NCI-H2081 (cell line): ENCODE measurements around the gene NFIA.

Source experiments
- DNase-seq, 2 experiments: peaks; one replicate each; lab custom pipeline; 2025; lab: John Stamatoyannopoulos, UW

NFIA gene

DNA sequence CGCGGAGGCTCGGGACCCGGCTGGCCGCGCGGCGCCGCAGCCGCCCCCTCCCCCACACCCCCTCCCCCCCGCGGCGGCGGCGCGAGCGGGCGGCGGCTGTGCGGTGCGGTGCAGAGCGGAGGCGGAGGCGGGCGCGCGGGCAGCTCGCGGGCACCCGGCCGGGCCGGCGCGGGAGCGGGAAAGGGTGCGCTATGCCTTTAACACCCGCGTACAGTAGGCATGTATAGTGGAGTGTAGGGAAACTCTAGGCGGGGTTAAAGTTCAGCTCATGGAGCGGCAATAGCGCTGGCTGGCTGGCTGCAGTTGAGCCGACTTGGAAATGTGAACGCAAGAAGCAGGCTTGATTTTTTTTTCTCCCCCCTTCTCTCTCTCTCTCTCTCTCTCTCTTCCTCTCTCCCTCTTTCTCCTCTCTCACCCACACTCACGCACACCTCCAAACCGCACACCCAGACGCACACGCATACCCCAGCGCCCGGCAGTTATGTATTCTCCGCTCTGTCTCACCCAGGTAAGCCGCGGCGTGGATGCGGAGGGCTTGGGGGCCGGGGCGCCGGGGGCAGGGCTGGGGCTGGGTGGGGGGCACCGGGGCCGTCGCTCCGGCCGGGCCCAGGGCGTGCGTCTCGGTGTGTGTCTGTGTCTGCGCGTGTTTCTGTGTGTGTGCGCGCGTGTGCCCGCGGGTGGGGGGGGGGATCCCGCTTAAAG lies at the start of gene NFIA:
TSS of gene NFIA (plus strand) at position 251 of the 702 bp plus-strand sequence.
- peak; percentile 20 to 38 for DNase-seq

DNA sequence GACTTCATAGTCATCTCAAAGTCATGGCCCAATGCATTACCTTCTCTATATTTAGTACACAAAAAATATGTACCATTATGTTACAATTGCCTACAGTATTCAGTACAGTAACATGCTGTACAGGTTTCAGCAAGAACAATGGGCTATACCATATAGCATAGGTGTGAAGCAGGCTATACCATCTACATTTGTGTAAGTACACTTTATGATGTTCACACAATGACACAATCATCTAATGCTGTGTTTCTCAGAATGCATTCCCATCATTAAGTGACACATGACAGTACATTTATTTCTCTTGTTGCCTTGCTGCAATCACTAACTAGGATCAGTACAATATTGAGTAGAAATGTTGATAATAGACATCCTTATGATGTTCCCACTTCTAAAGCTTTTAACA lies 46.5 kb upstream of the NFIA start:
- no peak for DNase-seq

DNA sequence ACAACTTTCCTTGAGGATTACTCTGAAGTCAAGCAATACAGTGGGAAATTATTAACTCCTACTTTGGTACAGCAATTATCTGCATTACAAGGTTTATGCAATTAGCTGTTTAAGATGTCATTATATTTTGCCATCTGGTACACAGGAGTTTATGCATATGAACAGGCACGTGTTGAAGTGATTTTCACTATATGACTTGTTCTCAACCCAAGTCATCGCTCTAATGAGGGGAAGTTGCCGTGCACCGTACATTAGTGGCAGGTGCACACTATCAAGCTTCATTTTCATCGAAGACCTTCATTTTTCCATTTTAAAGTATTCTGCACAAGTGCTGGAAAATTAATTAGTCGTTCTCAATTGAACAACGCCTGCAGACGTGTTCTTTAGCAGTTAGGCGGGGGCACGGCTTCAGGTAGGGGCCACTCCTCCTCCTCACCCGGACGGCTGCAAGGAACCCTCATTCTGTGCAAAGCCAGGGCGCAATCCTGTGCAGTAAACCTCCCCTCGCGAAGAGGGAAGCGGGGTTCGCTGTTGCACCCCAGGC lies 39.8 kb upstream of the NFIA start:
- no peak for DNase-seq

DNA sequence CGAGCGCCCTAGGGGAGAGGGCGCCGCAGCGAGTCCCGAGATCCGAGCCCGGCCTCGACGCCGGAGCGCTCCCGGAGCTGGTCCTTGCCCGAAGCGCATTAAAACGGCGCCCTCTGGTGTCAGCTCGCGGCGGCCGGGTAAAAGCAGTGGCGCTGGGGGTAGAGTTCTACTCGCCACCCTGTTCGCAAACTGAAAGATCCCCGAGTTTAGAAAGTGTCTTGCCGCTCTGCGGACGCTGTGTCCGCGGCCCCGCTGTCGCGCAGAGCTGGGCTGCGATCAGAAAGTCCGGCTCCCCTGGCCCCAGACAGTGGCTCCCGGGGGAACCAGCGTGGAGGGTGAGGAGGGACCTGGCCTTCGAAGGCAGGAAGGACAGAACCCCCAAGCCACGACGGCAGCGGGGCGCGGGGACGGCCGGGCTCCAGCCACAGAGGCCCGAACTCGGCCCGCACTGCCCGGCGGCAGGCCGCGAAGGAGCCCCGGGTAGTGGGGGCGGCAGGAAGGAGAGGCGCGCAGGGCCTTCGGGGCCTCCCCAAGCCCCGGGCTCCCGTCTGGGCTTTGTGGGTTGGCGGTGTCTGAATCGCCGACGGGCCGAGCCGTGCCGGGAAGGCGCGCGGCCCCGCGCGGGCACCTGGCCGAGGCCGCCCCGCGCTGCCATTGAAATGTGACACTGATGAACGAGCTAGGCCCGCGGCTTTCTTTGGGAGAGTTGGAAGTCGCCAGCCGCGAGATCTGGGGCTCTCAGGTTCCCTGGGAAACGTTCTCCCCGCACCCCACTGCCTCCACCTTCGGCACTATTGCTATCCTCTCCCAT lies 39.1 kb upstream of the NFIA start:
- DNase-seq, result peak; percentile 41 to 63

DNA sequence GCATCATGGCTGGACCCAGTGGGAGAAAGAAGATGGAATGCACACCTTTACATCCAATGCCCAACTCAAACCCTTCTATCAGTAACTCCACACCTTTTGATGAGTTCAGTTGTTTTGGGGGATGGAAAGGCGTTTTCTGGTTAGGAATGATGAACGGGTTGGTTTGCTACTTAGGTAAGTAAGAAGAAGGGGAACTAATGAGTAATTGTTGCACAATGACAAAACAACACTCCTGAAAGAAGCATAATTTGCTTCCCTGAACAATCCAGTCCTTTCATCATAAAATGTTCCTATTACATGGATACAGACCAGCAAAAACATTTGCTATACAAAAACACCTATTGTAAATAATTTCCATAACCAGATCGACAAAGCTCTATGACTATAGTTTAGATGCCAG lies 35.9 kb upstream of the NFIA start:
- DNase-seq, result no peak

DNA sequence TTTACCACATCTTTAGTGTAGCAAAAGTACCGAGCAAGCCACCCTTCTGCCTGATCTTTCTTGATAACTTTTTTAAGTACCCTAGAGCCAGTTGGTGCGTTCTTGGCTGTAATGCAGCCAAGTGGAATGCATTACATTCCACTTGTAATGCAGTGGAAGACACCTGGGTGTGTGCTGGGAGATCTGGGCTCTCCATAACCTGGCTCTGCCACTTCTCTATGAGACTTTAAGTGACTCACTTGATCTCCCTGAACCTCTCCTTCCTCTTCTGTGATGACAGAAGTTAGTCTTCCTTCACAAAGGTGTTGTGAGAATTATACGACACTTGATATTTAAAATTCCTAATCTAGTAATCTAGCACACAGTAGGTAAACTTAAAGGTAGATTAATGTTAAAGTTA lies 35.3 kb upstream of the NFIA start:
- no peak for DNase-seq

DNA sequence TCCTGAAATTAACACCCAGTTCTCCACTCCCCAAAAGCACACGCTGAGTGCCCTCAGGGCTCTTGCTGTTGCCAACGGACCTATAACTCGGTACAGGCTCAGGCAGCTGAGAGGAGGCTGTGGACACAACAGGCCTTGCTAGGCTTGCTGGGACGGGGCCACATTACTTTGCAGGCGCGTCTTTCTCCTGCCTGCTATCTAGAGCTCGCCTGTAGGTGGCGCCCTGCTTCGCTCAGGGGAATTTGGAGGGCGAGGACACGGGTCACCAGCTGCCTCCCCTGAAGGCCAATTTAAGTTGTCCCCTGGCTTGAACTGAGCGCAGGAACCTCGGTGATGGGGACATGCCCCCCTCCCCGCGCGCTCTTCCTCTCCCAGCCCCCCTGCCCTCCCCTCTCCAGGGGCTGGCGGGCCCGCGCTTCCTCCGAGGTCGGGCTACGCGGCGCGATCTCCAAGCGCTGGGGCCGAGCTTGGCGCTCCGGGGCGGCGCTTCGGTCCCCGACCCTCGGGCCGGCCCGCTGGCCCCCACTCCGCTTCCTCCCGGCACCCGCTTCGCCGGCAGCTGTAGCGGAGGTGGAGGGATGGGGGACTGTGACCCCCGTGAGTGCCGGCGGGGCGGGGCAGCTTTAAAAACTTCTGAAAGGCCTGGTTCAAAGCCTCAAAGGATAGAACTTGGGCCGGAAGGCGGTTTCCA lies 32.4 kb upstream of the NFIA start:
- peak; percentile 76 to 80 for DNase-seq

DNA sequence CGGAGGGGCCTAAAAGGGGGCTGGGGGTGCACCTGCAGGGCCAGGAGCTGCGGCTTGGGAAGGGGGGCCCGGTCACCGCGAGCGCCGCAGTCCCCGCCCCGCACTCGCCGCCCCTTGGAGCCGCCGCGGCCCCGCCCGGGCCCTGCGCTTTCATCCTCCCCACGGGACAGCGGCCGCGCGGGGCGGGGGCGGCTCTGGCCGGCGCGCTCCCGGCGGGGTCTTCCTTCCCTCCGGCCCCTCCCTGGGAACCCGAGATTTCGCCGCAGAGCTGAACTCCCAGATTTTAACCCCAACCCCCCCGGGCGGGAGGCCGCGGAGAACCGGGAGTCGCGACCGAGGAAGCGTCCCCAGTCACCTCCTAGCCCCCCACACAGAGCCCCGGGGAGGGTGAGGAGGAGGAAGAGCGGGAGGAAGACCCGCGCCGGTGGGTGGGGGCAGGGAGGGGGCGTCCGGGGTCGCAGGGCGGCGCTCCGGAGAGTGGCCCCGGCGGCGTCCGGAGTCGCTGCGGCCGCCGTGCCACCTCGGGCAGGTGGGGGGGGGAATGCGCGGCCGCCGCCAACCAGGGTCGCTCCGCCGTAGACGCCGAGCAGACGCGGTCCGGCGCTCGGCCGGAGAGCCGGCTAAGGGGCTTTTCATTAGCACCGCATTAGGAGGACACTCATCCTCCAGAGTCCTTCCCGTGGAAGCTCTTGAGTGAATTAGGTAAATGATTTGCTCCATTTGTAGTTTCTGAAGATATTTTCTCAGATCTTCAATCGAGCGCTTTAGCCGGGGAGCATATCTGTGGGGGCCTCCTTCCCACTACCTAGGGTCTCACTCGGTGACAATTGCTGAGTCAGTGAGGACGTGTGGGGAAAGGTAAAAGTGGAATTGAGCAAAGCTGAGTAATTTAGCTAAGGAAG lies 31.6 kb upstream of the NFIA start:
- peak in 1 of 2 experiments; percentile 12 for DNase-seq

DNA sequence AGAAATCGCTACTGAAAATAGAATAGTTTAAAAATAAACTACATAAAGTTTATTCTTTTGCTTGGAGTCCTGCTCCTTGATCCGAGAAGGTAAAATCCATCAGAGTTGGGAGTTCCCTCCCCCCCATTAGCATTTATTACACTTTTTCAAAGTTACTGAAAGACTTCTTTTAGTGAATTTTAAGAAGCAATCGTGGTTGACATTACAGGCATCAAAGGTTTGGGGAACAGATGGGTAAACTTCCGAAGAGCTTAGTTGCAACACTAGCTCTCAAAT lies 31.0 kb upstream of the NFIA start:
- DNase-seq, result no peak

DNA sequence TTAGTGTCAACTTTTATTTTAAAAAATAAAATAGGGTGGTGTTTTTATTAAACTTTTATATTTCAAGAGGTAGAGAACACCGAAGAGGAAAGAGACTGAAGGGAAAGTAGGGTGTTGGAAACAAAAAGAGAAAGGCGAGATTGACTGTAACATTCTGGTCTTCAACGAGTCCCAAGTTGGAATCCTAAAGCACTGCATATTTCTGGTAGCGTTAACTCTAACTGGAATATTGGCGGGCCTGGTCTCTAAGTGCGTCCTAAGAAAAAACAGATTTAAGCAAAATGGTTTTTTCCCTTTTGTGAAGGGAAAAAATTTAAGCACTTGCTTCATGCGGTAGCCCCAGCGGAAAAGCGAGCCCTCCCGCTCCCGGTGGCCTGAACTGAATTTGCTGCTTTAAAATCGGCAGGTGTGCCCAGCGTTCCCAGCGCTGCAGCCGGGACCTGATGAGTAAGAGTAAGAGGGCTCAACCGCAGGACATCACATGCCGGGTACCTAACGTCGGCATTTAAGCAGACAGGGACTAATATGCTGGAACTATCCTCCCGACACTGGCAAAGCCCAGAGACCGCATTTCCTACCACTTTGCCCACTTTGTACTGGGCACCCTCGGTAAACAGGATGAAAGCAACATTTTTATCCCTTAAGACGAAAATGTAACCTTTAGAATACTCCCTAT lies 30.5 kb upstream of the NFIA start:
- DNase-seq, result no peak

DNA sequence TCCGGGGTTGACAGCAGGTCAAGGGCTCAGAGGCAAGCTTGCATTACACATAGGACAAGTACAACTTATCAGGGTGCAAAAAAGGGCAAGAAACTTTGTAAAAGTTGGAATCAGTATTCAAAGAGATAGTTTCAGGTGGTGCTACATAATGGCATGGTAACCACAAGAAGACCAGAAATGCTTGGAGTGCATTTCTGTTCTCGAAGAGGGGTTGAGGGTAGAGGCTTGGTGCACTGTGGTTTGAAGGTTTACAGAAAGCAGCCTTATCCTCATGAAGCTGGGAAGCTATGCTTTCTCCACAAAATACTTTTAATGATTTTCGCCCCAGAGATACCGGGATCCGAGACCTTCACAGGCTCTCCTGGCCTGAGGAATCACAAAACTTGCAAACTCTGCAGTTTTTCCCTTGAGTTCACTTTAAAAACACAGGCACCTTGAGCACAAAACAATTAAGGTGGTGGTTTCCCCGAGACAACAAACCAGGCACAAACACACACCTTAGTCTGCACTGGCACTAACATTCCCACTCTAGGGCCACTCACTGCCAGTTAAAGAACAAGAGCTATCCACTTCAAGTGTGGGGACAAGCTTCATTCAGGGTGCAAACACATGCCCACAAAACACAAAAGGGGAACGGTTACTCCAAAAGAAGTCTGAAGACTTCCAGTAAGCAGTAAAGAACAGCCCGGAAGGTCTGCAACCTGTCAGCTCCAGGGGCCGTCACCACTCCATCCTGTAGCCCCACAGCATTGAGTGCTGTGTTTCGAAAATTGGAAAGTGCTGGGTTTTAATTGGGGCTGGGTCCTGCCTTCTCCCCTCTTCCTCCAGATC lies 29.8 kb upstream of the NFIA start:
- no peak for DNase-seq

DNA sequence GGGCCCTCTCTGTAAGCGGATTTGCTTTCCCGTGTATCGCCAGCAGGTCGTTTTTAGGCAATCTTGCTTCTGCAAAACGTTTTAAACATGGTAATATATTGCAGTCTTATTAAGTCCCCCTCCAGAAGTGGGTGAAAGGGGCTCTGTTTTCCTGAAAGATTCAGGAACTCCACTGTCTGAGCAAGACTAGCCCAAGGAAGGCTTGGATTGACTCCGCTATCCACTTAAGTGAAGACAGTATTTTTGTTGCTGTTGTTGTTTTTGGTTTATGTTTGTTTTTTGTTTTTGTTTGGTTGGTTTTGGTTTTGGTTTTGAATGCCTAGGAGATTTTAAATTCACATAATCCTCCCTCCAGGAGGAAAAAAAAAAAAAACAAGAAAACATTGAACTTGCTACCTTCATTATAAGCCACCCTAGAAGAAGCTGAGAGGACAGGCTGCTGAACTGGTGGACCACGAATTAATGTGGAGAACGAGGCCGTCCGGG lies 29.1 kb upstream of the NFIA start:
- DNase-seq, result no peak

DNA sequence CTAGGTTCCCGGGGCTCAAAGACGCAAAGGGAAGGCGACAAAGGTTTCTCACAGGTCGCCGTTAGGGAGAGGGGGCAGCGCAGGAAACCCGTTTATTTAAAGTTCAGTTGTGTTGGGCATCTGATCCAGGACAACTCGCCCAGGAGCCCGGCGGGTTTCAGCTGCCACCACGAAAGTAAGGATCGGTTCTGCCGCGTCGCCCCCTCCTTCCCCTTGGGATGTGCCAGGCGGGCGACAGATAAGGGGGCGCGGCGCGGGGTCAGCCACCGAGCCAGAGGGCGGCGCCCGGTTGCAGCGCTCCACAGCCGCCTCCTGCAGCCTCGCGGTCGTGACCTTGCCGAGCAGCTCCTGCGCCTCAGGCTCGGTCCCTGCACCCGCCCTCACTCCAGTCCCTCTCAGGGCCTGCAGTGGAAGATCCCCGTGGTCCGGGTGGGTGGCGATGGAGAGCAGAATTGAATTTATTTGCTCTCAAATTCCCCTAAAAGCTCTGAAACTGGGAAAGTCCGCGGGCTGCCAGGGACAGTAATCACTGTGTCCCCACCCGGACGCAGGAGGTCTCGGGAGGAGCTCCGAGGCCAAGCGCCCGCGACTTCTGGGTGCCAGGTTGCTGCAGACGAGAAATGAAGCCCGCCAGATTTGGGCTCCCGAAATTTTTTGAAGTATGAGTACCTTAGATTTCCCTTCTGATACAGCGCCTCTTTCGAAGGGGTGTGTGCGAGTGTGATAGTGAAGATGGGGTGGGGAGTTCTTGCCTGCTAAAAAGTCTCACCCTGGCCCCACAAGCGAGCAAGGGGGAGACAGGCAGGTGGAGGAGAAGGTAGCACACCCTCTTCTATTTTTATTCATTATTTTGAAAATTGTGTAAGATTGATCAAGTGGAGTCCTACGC lies 28.4 kb upstream of the NFIA start:
- no peak for DNase-seq

DNA sequence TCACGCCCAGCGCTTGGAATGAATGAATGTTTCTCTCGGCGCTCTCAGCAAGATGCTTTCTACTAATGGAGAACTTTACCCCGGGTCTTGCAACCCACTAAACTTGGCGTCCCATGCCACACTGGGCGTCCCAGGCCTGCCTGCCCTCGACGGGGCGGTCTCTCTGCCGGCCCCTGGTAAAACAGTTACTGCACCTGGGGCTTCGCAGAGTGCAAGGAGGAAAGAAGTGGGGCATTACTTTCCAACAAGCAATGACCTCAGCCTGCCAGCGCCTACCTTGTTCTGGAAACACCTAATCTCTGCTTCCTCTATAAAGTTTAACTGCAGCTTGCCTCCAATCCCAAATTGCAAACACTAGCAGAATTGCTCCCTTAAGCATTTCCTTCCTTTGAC lies 27.8 kb upstream of the NFIA start:
- no peak for DNase-seq

DNA sequence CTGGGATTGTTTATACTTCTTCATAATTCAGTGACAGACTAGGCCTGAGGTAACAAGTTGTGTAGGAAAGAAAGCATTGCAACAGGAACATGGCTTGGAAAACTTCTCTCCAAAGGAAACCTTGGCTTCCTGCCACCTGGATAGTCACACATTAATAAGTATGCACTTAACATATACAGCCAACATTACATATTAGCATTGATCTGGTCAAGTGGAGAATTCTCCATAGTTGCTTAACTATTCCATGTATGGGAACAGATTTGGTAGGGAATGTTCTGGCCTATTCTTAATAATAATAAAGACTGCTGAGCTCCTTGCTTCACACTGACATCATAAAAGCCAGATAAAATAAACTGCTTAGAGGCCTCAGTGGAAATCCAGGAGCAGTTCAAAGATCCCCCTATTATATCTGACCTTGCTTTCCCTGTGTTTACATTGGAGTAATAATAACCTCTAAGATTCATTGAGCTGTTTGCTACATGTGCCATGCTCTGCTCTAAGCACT lies 27.2 kb upstream of the NFIA start:
- no peak for DNase-seq

DNA sequence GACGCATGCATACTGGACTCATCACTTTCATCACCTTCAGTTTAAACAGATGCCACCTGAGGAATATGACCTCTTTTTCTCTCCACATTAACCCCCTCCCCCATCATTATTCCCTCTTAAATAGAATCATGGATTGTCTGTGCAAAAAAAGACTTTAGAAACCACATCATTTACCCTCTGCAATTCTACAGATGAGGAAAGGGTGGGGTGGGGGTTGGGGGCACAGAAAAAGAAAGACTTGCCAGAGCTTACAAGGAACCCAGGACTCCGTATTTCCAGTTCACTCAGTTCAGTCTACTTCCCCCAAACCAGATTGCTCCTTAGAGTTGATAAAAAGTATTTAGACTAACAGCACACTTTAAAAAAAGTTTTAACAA lies 26.2 kb upstream of the NFIA start:
- no peak for DNase-seq

DNA sequence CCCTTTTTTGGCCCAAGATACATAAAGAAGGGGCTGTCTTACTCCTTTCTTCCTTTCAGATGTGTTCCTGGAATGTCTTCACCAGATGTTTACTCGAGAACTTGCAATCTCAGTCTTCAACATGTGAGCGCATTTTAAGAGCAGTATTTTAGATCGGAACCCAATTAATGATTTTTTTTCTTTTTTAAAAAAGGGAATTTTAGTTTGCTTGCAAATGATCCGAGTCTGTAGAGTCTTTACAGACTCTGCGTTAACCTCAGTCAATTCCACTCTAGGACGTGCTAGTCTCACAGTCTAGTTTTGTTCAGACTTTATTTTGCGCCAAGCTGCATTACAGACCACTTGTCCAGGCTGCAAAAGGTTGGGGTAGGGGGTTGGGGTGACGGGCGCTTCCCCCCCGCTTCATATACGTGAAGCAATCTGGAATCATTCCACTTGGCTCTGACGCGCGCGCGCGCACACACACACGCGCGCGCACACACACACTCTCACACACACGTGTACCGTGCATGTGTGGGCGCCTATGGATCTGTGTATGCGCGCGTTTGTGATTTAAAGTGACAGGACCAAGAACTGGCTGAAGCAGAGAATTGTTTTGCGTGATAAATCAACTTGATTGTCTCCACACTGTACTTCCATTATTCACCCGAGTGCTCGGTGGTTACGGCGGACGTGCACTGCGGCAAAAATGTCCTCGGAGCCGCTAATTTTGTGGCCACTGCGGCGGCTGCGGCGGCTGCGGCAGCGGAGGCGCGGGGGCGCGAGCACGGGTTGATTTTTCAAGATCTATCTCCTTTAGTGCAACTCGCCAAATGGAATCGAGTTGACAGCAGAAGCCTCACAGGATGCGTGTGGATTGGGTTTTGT lies 25.6 kb upstream of the NFIA start:
- DNase-seq, result peak; percentile 62 to 81
